Measurements from ENCODE around the gene NANOGP8. TPM values are rescaled to one million over a fixed set of nuclear protein-coding genes. Genes with fewer than 3 reads are reported as not detected.

The NANOGP8 gene
- total RNA-seq, 1 donor from 2014 or later, result not detected

- Mint-ChIP-seq H3K27me3 (ENCODE audit: low read depth) (no peaks in the 10 kb centered on the region), H3K4me1 (peaks cover 11% of the 10 kb centered on the region), H3K4me3 (no peak overlapping the region), H3K36me3 (ENCODE audit: low read depth) (no peaks in the 10 kb centered on the region), H3K27ac (ENCODE audit: unreplicated experiment) (no peak overlapping the region), H3K9me3 (no peaks in the 10 kb centered on the region)
- TF ChIP-seq CTCF (conservative IDR thresholded peaks at IDR 0.05), result no peak
- DNase-seq (ENCODE audit: low read depth, low spot score), result no peak
Observed at GRCh38 chr15:35071106-35071505, 14.0 kb downstream of the NANOGP8 start.

- no peak overlapping the region for H3K27ac Mint-ChIP-seq (ENCODE audit: unreplicated experiment)
- H3K36me3 Mint-ChIP-seq (ENCODE audit: low read depth), result no peaks in the 10 kb centered on the region
- TF ChIP-seq CTCF (conservative IDR thresholded peaks at IDR 0.05), result no peak
Observed at GRCh38 chr15:35068846-35069475, 16.1 kb downstream of the NANOGP8 start.

GRCh38 chr15:35067496-35068347 is 17.4 kb downstream of the NANOGP8 start:
- Mint-ChIP-seq H3K9me3 (no peaks in the 10 kb centered on the region), H3K4me1 (peaks cover 11% of the 10 kb centered on the region), H3K27me3 (ENCODE audit: low read depth) (no peaks in the 10 kb centered on the region), H3K27ac (ENCODE audit: unreplicated experiment) (no peak overlapping the region), H3K4me3 (no peak overlapping the region), H3K36me3 (ENCODE audit: low read depth) (no peaks in the 10 kb centered on the region)
- no peak for DNase-seq (ENCODE audit: low read depth, low spot score)
- TF ChIP-seq CTCF (conservative IDR thresholded peaks at IDR 0.05), result no peak

More at GRCh38 chr15:35068846-35069475, 16.1 kb downstream of the NANOGP8 start:
- H3K9me3 Mint-ChIP-seq, result no peaks in the 10 kb centered on the region
- no peaks in the 10 kb centered on the region for H3K27me3 Mint-ChIP-seq (ENCODE audit: low read depth)
- H3K4me3 Mint-ChIP-seq, result no peak overlapping the region
- peaks cover 11% of the 10 kb centered on the region for H3K4me1 Mint-ChIP-seq
- no peak for DNase-seq (ENCODE audit: low read depth, low spot score)

- no peak for TF ChIP-seq CTCF (conservative IDR thresholded peaks at IDR 0.05)
- peaks cover 11% of the 10 kb centered on the region for H3K4me1 Mint-ChIP-seq
- H3K9me3 Mint-ChIP-seq, result no peaks in the 10 kb centered on the region
- H3K27ac Mint-ChIP-seq (ENCODE audit: unreplicated experiment), result no peak overlapping the region
- no peak overlapping the region for H3K4me3 Mint-ChIP-seq
- no peaks in the 10 kb centered on the region for H3K27me3 Mint-ChIP-seq (ENCODE audit: low read depth)
- DNase-seq (ENCODE audit: low read depth, low spot score), result no peak
- H3K36me3 Mint-ChIP-seq (ENCODE audit: low read depth), result no peaks in the 10 kb centered on the region
Observed at GRCh38 chr15:35066094-35066493, 19.0 kb downstream of the NANOGP8 start.

GRCh38 chr15:35064576-35065190 is 20.4 kb downstream of the NANOGP8 start:
- Mint-ChIP-seq H3K4me1 (peaks cover 11% of the 10 kb centered on the region), H3K27ac (ENCODE audit: unreplicated experiment) (no peak overlapping the region), H3K27me3 (ENCODE audit: low read depth) (no peaks in the 10 kb centered on the region), H3K4me3 (no peak overlapping the region), H3K9me3 (no peaks in the 10 kb centered on the region), H3K36me3 (ENCODE audit: low read depth) (peaks cover 2% of the 10 kb centered on the region)
- TF ChIP-seq CTCF (conservative IDR thresholded peaks at IDR 0.05), result no peak
- DNase-seq (ENCODE audit: low read depth, low spot score), result no peak
